GM19467 (cell line): ENCODE measurements around the gene ESCO1.
"Not testable (repeated sequence)": the region's sequence is repeated elsewhere in the genome, so short reads cannot be mapped to it uniquely, and the experiment has no call there.

ENCODE experiments used
- ATAC-seq: cut with Tn5 transposase; IDR thresholded peaks from one replicate; pipeline ENCODE4 v1.9.1; 2021; ENCODE audit warnings: mild to moderate bottlenecking, moderate library complexity; ENCODE audit not compliant: unreplicated experiment

ESCO1 gene

DNA sequence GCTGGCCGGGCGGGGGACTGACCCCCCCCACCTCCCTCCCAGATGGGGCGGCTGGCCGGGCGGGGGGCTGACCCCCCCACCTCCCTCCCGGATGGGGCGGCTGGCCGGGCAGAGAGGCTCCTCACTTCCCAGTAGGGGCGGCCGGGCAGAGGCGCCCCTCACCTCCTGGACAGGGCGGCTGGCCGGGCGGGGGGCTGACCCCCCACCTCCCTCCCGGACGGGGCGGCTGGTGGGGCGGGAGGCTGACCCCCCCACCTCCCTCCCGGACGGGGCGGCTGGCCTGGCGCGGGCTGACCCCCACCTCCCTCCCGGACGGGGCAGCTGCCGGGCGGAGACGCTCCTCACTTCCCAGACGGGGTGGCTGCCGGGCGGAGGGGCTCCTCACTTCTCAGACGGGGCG lies 8.1 kb downstream of the ESCO1 start:
- not testable (repeated sequence) for ATAC-seq

DNA sequence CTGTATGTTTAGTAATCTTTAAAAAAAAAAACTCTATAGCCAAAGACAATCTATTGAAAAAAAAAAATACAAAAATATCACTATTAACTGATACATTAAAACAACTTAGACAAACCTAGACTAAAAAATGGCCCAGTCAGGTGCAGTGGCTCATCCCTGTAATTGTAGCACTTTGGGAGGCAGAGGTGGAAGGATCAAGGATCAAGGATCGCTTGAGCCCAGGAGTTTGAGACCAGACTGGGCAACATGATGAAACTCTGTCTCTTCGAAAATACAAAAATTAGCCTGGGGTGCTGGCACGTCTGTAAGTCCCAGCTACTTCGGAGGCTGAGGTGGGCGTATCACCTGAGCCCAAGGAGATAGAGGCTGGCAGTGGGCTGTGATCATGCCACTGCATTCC lies 16.1 kb downstream of the ESCO1 start:
- no peak for ATAC-seq

DNA sequence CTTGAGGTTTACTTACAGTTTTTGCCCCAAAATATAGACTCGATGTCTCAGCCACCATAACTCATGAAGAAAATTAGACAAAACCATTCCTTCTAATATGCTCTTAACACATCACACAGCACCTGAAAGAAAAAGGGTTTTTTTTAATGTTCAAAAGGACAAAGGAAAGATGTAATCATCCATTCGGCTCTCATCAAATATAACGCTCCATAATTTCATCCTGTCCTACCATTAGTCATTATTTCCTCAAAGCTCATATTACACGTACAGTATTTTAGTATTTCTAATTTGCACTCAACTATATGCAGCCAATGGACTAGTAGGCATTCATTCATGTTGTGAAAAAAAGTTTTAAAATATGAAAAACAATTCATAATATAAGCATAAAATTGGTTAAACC lies 24.8 kb downstream of the ESCO1 start:
- ATAC-seq = no peak

DNA sequence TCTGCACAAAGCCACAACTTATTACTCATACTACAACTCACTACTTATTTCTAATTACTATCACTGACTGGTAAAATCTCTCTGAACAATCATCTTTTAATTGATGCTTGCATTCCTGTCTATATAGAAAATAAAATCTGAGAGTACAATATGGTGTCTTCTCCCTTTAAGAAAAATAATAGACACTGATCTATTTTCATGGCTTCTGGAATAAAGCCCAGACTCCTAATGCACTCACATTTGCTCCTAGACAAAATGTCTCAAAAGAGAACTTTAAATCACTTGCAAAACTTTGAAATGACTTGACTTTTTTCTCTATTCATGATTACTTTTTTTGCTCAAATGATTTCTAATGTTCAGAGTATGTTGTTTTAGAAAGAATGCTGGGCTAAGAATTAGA lies 28.7 kb downstream of the ESCO1 start:
- no peak for ATAC-seq

DNA sequence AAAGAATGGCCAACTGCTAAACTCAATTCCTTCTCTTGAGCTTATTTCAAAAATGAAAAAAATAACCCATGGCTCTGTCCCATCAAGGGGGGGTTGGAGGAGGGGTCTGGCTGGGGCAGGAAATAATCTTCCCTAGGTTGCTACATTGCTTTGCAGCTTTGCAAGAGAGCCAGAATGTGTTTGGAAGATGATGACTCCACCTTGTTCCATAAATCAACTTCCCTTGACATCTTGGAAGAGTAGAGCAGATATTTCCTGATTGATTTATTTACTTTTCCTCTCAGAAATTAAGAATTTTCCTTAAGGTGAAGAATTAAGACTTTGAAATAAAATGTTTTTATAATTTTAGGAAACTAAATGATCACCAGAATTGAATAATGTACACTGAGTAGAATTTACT lies 41.3 kb downstream of the ESCO1 start:
- no peak for ATAC-seq

DNA sequence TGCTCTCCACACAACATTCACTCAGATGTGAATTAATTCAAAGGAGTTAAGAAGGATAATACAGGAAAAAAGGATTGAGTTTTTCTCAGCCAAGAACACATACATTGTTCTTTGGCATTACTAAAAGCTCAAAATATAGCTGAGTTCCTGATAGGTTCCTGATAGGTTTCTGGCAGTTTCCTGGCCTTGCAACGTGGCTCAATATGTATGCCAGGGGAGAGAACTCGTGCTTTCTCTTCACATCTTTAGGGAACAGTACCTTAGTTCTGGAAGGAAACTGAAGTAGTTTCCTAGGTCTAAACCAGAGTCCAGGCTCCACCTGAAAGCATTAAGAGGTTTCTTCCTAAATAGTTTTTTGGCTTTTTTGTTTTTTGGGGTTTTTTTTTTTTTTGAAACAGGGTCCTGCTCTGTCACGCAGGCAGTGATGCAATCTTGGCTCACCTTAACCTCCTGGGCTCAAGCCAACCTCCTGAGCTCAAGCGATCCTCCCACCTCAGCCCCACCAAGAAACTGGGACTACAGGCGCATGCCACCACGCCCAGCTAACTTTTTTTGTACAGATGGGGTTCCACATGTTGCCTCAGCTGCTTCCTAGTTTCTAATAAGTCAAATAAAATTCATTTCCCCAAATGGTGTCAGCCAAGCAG lies 42.8 kb downstream of the ESCO1 start:
- no peak for ATAC-seq

DNA sequence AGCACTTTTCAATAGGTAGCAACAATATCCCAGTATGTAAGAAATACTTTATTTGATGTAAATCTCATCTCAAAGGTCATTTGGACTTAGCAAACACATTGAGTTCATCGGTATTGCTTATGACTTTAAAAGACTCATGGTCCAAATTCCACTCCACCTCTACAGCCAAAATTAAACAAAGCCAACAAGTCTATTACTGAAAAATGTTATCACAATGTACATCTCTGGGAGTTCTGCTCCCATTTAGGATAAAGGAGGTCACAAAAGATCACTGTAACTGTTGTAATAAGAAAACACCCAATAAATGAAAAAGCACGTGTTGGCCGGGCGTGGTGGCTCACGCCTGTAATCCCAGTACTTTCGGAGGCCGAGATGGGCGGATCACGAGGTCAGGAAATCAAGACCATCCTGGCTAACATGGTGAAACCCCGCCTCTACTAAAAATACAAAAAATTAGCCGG lies 50.0 kb downstream of the ESCO1 start:
- ATAC-seq = no peak

DNA sequence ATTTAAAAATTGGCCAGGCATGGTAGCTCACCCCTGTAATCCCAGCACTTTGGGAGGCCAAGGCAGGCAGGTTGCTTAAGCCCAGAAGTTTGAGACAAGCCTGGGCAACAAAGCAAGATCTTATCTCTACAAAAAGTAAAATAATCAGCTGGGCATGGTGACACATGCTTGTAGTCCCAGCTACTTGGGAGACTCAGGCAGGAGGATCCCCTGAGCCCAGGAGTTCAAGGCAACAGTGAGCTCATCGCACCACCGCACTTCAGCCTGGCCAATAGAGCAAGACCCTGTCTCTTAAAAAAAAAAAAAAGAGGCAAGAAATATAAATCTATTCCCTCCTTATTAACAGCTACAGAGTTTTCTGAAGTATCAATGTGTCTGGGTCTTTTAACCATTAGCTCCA lies 51.9 kb downstream of the ESCO1 start:
- ATAC-seq = no peak

DNA sequence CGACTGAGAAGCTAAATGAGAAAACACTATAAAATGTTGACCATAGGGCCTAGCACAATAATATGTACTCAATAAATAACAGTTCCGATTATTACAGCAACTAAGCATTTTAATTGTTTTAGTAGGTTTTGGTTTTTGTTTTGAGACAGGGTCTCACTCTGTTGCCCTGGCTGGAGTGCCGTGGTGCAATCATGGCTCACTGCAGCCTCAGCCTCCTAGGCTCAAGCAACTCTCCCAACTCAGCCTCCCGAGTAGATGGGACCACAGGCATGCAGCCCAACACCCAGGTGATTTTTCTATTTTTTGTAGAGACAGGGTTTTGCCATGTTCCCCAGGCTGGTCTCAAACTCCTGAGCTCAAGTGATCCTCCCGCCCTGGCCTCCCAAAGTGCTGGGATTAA lies 54.1 kb downstream of the ESCO1 start:
- ATAC-seq = no peak

DNA sequence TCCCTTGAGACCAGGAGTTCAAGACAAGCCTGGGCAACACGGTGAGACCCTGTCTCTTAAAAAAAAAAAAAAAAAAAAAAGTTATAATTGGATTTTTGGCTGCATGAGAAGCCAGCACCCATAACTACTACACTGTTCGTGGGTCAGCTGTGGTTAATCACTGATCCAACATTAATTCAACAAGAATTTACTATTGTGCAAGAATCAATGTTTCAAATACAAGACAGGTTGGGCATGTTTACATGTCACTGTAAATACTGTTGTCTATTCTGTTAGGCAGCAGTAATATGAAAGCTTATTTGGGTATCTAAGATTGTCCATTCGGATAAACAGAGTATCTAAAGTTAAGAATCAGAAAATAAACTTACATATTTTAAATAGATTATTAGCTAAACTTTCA lies 62.3 kb downstream of the ESCO1 start:
- no peak for ATAC-seq

DNA sequence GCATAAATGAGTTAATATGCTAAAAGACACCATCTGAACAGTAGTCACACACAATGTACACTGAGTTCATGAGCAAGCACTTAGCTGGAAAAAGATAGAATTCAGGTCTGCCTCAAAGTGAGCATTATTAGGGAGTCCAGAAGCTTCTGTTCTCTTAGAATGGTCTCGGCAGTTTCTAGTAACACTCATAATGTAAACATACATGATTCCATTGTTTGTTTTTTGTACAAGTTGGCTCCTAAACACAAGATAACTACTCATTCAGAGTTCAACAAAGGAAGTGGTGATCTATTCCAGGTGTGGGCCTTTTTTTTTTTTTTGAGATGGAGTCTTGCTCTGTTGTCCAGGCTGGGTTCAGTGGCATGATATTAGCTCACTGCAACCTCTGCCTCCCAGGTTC lies 66.2 kb downstream of the ESCO1 start:
- no peak for ATAC-seq

DNA sequence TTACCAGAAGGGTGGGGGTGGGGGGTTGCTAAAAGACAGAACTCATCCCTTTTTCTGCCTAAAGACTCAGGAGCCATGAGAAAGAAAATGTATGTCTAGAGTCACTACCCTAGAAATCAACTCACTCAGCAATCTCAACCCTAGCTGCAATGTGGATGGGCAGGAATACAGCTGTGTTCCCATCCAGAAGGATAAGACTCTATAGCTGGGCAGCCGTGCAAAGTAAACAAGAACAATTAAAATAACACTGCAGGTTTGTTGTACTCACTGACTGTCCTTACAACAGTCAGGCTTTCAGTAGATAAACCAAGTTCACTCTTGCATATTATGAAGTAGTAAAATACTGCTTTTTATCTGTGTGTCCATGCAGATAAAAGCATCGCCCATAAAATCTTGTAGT lies 74.0 kb downstream of the ESCO1 start:
- ATAC-seq = no peak

DNA sequence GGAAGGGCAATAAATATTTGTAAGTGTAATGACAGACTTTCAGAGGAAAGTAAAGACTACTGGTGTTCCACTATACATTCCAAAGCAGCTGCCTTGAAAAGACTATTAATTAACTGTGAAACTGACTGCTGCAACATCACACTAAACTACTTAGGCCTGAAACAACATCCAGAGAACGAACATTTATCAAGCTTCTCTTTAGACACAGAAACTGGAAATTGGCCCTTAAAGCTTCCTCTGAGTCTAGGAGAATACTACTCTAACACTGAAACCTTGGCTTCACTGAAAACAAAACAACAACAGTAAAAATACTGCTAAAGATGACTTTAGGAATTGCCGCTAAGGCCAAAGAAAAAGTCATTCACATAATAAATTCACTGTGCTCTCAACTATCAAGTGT lies 74.6 kb downstream of the ESCO1 start:
- ATAC-seq = no peak

DNA sequence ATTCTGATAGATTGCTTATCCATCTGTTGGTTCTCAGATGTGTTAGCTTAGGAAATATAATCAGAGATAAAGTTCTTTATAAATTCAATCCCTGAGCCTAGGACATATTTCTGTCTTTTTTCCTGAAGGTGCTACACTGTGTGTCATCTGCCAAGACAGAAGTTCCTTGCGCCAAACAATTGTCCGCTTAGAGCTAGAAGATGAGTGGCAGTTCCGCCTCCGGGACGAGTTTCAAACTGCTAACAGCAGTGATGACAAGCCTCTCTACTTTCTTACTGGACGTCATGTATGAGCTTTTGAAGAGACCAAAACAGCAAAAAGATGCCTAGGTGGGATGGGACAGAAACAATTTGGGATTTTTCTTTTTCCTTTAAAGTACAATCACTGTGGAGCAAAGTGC lies 78.0 kb downstream of the ESCO1 start:
- ATAC-seq = no peak

DNA sequence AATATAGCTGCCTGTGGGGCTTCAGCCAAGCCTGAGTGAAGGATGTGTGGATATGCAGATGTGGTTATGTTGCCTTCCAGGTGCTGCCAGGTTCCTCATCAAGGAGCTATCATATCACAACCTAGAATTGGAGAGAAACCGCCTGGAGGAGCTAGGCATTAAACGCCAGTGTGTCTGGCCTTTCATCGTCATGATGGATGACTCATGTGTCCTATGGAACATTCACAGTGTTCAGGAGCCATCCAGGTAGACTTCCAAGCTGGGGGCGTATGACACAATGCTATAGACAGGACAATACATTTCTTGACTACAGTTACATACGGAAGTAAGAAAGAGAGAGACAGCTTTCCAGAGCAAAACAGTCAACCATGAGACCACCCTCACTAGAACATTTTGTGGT lies 86.8 kb downstream of the ESCO1 start:
- ATAC-seq = no peak

DNA sequence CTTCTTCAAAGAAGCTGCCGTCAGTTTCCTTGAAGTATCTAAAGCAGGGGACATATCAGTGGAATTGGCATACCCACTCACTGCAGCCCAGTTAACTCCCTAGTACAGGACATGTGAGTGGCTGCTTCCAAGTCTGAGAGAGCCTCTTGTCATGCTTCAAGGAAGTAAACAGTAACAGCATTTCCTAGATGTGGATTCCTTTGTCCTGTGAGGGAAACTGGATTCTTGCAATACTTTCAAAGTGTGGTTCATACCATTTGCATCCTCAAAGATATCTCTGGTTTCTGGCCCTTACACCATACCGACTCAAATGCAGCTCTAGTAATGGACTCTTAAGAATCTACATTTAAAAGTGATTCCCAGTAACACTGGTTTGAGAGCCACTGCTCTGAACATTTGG lies 87.2 kb downstream of the ESCO1 start:
- ATAC-seq = no peak

DNA sequence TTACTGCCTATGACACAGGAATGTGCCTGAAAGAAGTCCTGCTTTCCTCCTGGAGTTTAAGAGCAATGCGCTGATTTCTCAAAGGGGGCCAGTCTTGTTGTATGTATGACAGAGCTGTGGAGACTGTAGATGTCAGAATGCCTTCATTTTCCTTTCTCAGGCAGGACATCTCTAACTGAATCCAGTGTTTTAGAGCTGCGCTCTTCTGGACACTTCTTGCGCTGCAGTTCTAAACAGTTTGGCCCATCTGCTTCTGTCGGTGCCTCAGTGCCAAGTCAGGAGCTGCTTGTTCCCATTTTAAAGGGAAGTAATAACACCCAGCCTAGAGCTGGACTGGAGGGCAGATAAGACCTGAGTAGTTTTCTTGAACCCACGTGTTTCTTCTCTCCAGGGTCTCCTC lies 91.4 kb downstream of the ESCO1 start:
- no peak for ATAC-seq

DNA sequence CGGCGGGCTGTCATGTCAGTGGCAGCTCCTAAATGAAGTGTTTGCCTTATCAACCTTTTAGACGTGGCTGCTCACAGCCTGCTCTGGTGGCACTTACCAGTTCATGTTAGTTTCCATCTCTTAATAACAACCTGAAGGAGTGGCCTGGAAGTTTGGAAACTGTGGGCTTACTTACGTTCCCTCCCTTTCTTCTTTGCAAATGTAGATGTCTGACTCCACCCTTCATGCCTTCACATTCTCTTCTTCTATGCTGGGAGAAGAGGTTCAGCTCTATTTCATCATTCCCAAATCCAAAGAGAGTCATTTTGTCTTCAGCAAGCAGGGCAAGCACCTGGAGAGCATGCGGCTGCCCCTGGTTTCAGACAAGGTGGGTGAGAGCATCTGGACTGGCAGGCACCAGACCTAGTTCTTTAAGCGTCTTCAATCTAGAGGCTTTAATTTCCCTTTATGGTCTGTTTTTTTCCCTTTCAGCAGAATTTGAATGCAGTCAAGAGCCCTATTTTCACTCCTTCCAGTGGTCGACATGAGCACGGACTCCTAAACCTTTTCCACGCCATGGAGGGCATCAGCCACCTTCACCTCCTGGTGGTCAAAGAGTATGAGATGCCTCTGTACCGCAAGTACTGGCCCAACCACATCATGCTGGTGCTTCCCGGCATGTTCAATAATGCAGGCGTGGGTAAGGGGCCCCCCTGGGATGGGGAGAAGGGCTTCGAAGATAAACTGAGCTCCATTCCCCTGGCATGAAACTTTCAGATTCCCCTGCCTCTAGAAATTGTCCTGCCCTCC lies 92.4 kb downstream of the ESCO1 start:
- ATAC-seq = no peak

DNA sequence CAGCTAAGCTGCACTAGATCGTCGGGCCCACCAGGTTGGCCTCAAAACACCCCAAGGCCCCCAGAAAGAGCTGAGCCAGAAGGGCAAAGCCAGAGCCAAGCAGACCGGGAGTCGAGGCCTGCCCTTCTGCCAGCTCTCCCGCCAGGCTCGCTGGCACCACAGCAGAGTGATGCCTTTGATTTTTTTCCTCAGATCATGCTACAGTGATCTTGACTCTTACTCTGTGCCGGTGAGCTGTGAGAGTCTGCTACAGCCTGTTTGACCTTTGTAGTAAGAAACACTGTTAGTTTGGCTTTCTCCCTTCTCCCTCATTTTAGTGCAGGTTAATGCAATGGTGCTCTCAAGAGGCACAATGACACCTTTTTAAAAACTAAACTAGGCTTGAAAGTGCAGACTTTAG lies 97.8 kb downstream of the ESCO1 start:
- ATAC-seq = no peak

DNA sequence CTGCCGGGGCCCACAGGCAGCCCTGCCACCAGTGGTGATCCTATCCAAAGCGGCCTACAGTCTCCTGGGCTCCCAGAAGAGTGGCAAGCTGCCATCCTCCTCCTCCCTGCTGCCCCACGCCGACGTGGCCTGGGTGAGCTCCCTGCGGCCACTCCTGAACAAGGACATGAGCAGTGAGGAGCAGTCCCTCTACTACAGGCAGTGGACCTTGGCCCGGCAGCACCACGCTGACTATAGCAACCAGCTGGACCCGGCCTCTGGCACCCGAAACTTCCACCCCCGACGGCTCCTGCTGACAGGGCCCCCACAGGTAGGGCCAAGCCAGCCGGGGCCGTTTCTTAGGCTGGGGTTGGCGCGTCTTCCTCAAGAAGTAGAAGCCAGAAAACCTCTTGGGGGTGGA lies 100.5 kb downstream of the ESCO1 start:
- ATAC-seq = no peak

DNA sequence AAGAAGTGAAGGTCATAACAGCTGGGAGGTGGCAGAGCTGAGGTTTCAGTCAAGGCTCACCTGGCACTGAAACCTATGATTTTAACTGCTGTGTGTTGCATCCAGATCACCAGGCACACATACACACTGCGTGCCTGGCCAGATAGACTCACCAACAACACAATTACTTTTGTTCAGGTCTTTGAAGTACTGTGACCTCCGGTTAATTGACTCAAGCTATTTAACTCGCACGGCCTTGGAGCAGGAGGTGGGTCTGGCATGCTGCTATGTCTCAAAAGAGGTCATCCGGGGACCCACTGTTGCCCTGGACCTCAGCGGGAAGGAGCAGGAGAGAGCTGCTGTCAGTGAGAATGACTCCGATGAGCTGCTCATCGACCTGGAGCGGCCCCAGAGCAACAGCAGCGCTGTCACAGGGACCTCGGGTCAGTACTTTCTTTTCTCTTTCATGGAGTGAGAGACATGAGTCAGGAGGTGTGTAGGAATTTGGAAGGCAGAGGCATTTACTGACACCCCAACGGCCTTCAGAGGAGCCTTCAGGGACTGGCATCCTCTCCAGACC lies 104.1 kb downstream of the ESCO1 start:
- no peak for ATAC-seq

DNA sequence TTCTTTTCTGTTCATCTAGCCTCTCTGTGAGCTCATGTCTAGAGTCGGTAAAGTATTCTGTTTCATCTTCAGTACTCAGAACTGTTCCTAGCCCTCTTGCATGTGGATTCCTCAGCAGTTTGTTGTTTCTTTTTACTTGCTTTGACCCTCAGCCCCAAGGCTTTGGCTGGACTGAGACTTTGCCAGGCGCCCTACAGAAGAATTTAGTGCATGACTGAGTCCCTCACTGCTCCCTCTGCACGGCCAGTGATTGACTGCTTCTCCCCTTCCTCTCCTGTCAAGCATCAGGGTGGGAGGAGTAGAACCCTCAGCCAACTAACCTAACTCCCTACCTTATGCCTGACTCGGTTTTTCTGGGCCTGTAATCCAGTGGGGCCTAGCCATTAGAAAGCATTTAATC lies 109.8 kb downstream of the ESCO1 start:
- no peak for ATAC-seq
